Upper lobe of left lung (tissue), 6 donors: ENCODE results near the gene C16orf74. TPM values are rescaled to one million over a fixed set of nuclear protein-coding genes. Genes with fewer than 3 reads are reported as not detected.

Source experiments
- ATAC-seq, 2 donors: fragments of 200-7000 bp; cut with Tn5 transposase; one replicate each; pipeline ENCODE4 v1.9.1; 2022; ENCODE audit warnings: mild to moderate bottlenecking in 2 of 2, moderate library complexity in 2 of 2; ENCODE audit not compliant: low FRiP score in 2 of 2
- DNase-seq, 2 donors: peaks; one replicate each; pipeline ENCODE4 v3.0.0-alpha.2; 2019 to 2020
- H3K27ac ChIP-seq, 4 donors: fragments of 200-600 bp; sonication (generic); one replicate each; pipeline ENCODE4 v1.5.1; 2016 to 2019
- H3K27me3 ChIP-seq, 4 donors: fragments of 200-600 bp; sonication (generic); one replicate each; pipeline ENCODE4 v1.5.1; 2017 to 2019
- H3K36me3 ChIP-seq, 4 donors: fragments of 200-600 bp; sonication (generic); one replicate each; pipeline ENCODE4 v1.5.1; 2016 to 2019
- H3K4me1 ChIP-seq, 4 donors: fragments of 200-600 bp; sonication (generic); one replicate each; pipeline ENCODE4 v1.5.1; 2018 to 2019
- H3K4me3 ChIP-seq, 4 donors: fragments of 200-600 bp; sonication (generic); one replicate each; pipeline ENCODE4 v1.5.1; 2017 to 2019; ENCODE audit warnings: mild to moderate bottlenecking in 2 of 4, moderate library complexity in 1 of 4
- H3K9me3 ChIP-seq, 4 donors: fragments of 200-600 bp; sonication (generic); one replicate each; pipeline ENCODE4 v1.5.1; 2018 to 2019
- CTCF ChIP-seq, 6 experiments: fragments of 450-650 bp in 4 of 6; fragments of 200-600 bp in 2 of 6; sonication (generic) in 2 of 6; IDR thresholded peaks; one replicate each; pipeline ENCODE4 v1.5.1; 2016 to 2019; ENCODE audit warnings: antibody characterized with exemption in 6 of 6
- EP300 ChIP-seq, 4 donors: sonication (generic); formaldehyde crosslinking; IDR thresholded peaks; one replicate each; pipeline ENCODE4 v1.5.1; 2017; ENCODE audit warnings: antibody characterized with exemption in 4 of 4, control low read depth in 2 of 4
- POLR2A ChIP-seq, 4 donors: fragments of 450-650 bp; IDR thresholded peaks; one replicate each; pipeline ENCODE4 v1.5.1; 2016 to 2017; ENCODE audit warnings: antibody characterized with exemption in 4 of 4, mild to moderate bottlenecking in 2 of 4
- POLR2AphosphoS5 ChIP-seq, 2 donors: sonication (generic); formaldehyde crosslinking; IDR thresholded peaks; one replicate each; pipeline ENCODE4 v1.5.1; 2017; ENCODE audit warnings: antibody characterized with exemption in 2 of 2
- whole genome bisulfite sequencing, 2 donors: methylation state at CpG; one replicate each; pipeline ENCODE4 v1.1.5; 2017 to 2018; 5-methylcytosine and 5-hydroxymethylcytosine counted together
- total RNA-seq, 6 donors: library from RNA; depleted of rRNA in 4 of 6; stranded (reverse); fragments of >200 nt in 4 of 6; gene quantifications; one replicate each; pipeline versions ENCODE4 v1.1.0 to v1.2.1, GENCODE V29; 2016 to 2021
- donor health status: DM: no; HTN: no; CAD: no; lungs with moderate emphysema.
- donor health status: DM: no; HTN: yes; CAD: no; lungs with severe emphysema.

Gene C16orf74
- total RNA-seq, 6 donors from 2014 or later = 1.2 to 6.3 (median 4.1) TPM; not detected in 1

GRCh38 chr16:85687651-85688471 lies 63.0 kb downstream of the C16orf74 start:
- 80 to 82% methylated on average over 41 to 48 of the region's 49 CpGs for WGBS, 2 donors
- Histone ChIP-seq H3K27ac (no peak overlapping the region), H3K9me3 (no peaks in the 10 kb centered on the region), H3K36me3 (no peaks in the 10 kb centered on the region), H3K27me3 (no peaks in the 10 kb centered on the region), H3K4me1 (peaks cover 11 to 21% (median 17%) of the 10 kb centered on the region in 4 donors), H3K4me3 (peak overlapping the region; percentile 59 to 92 (median 66))
- ATAC-seq (no peak), DNase-seq (peak in 1 of 2 donors; percentile 82)
- TF ChIP-seq CTCF (IDR thresholded peaks at IDR 0.05) (no peak), POLR2AphosphoS5 (IDR thresholded peaks at IDR 0.05) (no peak), POLR2A (IDR thresholded peaks at IDR 0.05) (no peak), EP300 (IDR thresholded peaks at IDR 0.05) (no peak)

GRCh38 chr16:85686912-85687591 lies 63.8 kb downstream of the C16orf74 start:
- 78% methylated on average over 15 of the region's 15 CpGs for WGBS, 2 donors
- Histone ChIP-seq H3K4me3 (no peak overlapping the region), H3K9me3 (no peaks in the 10 kb centered on the region), H3K27ac (no peak overlapping the region), H3K27me3 (no peaks in the 10 kb centered on the region), H3K4me1 (peaks cover 11 to 21% (median 17%) of the 10 kb centered on the region in 4 donors), H3K36me3 (no peaks in the 10 kb centered on the region)
- no peak for ATAC-seq
- no peak for DNase-seq
- TF ChIP-seq CTCF (IDR thresholded peaks at IDR 0.05) = no peak
- no peak for TF ChIP-seq EP300 (IDR thresholded peaks at IDR 0.05)
- no peak for TF ChIP-seq POLR2A (IDR thresholded peaks at IDR 0.05)
- TF ChIP-seq POLR2AphosphoS5 (IDR thresholded peaks at IDR 0.05) = no peak

GRCh38 chr16:85685251-85685650 lies 65.6 kb downstream of the C16orf74 start:
- TF ChIP-seq CTCF (IDR thresholded peaks at IDR 0.05) (no peak), POLR2AphosphoS5 (IDR thresholded peaks at IDR 0.05) (no peak), POLR2A (IDR thresholded peaks at IDR 0.05) (no peak), EP300 (IDR thresholded peaks at IDR 0.05) (no peak)
- Histone ChIP-seq H3K4me3 (no peak overlapping the region), H3K27ac (no peak overlapping the region), H3K4me1 (peaks cover 15 to 33% (median 17%) of the 10 kb centered on the region in 4 donors), H3K27me3 (no peaks in the 10 kb centered on the region), H3K9me3 (no peaks in the 10 kb centered on the region), H3K36me3 (no peaks in the 10 kb centered on the region)
- ATAC-seq (no peak), DNase-seq (no peak)
- 96 to 100% methylated on average over 2 of the region's 2 CpGs for WGBS, 2 donors

GRCh38 chr16:85683363-85683762 lies 67.5 kb downstream of the C16orf74 start:
- ATAC-seq (no peak), DNase-seq (no peak)
- Histone ChIP-seq H3K4me3 (no peak overlapping the region), H3K36me3 (no peaks in the 10 kb centered on the region), H3K27me3 (no peaks in the 10 kb centered on the region), H3K9me3 (no peaks in the 10 kb centered on the region), H3K27ac (no peak overlapping the region), H3K4me1 (peaks cover 4 to 19% (median 7%) of the 10 kb centered on the region in 4 donors)
- TF ChIP-seq POLR2AphosphoS5 (IDR thresholded peaks at IDR 0.05) (no peak), POLR2A (IDR thresholded peaks at IDR 0.05) (no peak), CTCF (IDR thresholded peaks at IDR 0.05) (no peak), EP300 (IDR thresholded peaks at IDR 0.05) (no peak)
